WI38 (cell line): ENCODE measurements around the gene ECE1.
"Not testable (repeated sequence)": the region's sequence is repeated elsewhere in the genome, so short reads cannot be mapped to it uniquely, and the experiment has no call there.

Source experiments
- H3K4me3 ChIP-seq: 2 replicates; pipeline ENCODE4 v1.5.1; 2011; ENCODE audit warnings: low read depth, mild to moderate bottlenecking, control low read depth, low read length
- TF ChIP-seq, protein P1 (sequence below): IDR thresholded peaks from 2 replicates; pipeline ENCODE4 v1.5.1; 2012; ENCODE audit warnings: low read depth, mild to moderate bottlenecking, control low read depth, low read length

The ECE1 gene

DNA sequence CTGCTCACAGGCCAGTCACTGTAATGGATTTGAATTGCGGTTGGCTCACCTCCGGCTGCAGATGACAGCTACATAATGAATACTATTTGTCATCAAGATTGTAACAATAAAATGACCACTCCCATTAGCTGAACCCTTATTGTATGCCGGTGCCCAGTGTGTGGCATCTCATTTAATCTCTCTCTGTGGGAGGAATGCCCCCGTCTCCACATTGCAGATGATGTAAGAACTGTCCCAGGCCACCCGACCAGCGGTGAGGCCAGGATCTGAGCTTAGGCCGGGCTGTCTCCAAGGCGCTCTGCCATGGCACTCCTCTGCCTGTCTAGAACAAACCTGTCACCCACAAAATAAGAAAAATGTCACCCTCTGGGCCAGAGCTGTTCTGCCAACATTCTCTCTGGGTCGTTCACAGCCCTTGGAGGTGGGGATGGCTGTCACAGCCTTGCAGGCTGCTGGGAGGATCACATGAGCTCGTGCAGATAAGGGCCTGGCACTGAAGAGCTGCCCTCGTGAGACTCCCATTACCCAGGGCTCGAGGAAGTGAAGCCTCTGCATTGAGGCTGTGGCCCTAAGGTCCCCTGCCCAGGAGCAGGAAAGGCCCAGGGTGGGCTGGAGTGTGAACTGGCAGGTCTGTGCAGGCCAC lies 52.7 kb downstream of the ECE1 start:
- no peak overlapping the region for H3K4me3 ChIP-seq
- TF ChIP-seq, protein P1, sequence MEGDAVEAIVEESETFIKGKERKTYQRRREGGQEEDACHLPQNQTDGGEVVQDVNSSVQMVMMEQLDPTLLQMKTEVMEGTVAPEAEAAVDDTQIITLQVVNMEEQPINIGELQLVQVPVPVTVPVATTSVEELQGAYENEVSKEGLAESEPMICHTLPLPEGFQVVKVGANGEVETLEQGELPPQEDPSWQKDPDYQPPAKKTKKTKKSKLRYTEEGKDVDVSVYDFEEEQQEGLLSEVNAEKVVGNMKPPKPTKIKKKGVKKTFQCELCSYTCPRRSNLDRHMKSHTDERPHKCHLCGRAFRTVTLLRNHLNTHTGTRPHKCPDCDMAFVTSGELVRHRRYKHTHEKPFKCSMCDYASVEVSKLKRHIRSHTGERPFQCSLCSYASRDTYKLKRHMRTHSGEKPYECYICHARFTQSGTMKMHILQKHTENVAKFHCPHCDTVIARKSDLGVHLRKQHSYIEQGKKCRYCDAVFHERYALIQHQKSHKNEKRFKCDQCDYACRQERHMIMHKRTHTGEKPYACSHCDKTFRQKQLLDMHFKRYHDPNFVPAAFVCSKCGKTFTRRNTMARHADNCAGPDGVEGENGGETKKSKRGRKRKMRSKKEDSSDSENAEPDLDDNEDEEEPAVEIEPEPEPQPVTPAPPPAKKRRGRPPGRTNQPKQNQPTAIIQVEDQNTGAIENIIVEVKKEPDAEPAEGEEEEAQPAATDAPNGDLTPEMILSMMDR = no peak

DNA sequence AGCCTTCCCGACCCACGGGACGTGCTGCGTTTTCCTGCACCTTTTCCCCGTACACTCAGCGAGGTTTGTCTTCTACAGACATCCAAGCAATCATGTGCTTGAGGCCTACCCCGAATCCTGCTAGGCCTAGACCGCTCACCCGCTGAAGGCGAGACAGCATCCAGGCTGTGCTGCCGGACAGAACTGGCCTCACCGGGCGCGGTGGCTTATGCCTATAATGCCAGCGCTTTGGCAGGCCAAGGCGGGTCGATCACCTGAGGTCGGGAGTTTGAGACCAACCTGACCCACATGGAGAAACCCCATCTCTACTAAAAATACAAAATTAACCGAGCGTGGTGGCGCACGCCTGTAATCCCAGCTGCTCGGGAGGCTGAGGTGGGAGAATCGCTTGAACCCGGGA lies 54.1 kb downstream of the ECE1 start:
- TF ChIP-seq, protein P1 = no peak
- no peak overlapping the region for H3K4me3 ChIP-seq

DNA sequence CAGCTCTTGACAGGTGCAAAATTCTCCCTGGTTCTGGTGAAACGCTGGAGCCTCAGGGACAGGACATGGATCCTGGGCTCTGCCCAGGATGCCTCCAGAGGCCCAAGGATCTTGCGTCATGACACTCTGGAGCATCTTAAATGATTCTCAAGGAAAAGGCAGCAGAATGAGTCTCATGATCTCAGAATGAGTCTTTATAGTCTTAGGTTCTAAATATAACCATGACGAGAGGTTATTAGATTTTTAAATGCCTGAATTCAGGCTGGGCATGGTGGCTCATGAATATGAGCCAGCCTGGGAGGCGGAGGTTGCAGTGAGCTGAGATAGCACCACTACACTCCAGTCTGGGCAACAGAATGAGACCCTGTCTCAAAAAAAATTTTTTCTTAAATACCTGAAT lies 55.5 kb downstream of the ECE1 start:
- TF ChIP-seq, protein P1 = no peak
- H3K4me3 ChIP-seq = no peak overlapping the region

DNA sequence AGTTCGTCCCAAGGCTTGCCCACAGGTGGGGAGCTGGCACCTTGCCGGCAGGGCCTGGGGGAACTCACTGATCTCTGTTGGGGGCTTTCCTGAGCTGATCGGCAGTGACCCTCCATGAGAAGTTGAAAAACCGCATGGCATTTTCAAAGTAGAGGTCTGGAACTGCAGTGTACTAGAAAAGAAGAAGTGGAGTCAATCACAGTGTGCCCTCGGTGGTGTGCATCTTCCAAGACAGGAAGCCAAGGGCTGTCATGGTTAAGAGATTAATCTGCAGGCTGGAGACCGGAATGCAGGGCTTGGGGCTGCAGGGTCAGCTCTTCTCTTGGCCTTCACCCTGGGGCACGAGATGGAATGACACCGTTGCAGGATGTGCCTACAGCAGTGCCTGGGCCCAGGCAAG lies 56.8 kb downstream of the ECE1 start:
- TF ChIP-seq, protein P1 = no peak

DNA sequence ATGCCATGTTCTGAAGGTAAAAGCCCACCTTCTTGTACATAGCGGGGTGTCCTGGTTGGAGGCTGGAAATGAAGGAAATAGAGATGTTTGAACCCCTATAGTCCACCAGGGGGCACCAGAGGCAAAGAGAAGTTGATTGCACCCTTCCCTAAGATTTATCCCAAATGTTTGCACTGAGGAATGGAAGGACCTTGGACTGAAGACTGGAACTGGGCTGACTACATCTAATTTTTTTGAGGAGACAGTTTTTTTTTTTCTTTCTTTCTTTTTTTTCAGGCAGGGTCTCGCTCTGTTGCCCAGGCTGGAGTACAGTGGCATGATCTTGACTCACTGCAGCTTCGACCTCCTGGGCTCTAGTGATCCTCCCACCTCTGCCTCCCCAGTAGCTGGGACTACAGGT lies 58.2 kb downstream of the ECE1 start:
- no peak overlapping the region for H3K4me3 ChIP-seq
- TF ChIP-seq, protein P1 = peak; percentile 60

More for the DNA sequence above, 56.8 kb downstream of the ECE1 start:
- no peak overlapping the region for H3K4me3 ChIP-seq

DNA sequence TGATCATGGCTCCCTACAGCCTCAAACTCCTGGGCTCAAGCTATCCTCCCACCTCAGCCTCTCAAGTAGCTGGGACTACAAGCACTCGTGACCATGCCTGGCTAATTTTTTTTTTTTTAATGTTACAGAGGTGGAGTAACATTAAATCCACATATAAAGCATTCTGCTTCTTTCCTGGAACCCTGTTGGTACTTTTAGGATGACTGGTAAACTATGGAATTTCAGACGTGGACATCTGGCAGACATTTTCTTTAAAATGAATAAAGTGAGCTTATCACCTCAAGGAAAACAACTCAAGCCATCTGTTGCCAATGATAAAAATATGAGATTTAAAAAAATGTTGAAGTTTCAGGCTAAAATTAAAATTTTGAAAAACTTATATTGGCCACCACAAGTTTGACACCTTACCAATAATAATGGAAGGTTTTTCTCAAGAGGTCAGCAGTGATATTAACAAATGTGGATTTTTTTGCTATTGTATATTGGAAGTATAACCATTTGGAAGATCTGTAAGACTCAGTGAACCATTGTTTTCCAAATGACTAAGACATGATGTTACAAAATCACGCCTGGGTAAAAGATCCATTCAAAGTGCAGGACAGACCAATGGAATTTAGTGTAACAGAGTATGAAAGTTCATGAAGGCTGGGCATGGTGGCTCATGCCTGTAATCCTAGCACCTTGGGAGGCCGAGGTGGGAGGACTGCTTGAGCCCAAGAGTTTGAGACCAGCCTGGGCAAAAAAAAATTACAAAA lies 60.8 kb downstream of the ECE1 start:
- TF ChIP-seq, protein P1 = no peak
- H3K4me3 ChIP-seq = no peak overlapping the region

DNA sequence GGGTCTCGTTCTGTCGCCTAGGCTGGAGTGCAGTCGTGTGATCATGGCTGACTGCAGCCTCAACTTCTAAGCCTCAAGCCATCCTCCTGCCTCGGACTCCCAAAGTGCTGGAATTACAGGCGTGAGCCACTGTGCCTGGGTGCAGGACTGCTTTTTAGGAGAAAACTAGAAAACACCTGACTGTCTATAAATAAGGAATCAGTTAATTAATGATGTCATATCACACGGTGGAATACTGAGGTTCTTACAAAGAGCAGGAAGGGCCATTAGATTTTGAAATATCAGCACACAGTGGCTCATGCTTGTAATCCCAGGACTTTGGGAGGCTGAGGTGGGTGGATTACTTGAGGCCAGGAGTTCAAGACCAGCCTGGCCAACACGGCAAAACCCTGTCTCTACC lies 62.0 kb downstream of the ECE1 start:
- H3K4me3 ChIP-seq = not testable (repeated sequence)
